Measurements from ENCODE around the gene HOMER2.

The HOMER2 gene

GRCh38 chr15:82809308-82810060 is 143.0 kb downstream of the HOMER2 start, which contains the start of gene WHAMM:
WHAMM (plus strand) TSS chr15:82809628; CDS start chr15:82809727, 99 bp downstream.
- DNase-seq (ENCODE audit: insufficient read length, low spot score), result peak; percentile 53
- FAIRE-seq, result no peak
- peak; percentile 7 for TF ChIP-seq CTCF (IDR thresholded peaks at IDR 0.05; ENCODE audit: insufficient read depth, missing control alignments)

- FAIRE-seq (no peak), DNase-seq (ENCODE audit: insufficient read length, low spot score) (no peak)
- no peak for TF ChIP-seq CTCF (IDR thresholded peaks at IDR 0.05; ENCODE audit: insufficient read depth, missing control alignments)
These were observed 143.9 kb downstream of the HOMER2 start for GRCh38 chr15:82808634-82809041.

DNA sequence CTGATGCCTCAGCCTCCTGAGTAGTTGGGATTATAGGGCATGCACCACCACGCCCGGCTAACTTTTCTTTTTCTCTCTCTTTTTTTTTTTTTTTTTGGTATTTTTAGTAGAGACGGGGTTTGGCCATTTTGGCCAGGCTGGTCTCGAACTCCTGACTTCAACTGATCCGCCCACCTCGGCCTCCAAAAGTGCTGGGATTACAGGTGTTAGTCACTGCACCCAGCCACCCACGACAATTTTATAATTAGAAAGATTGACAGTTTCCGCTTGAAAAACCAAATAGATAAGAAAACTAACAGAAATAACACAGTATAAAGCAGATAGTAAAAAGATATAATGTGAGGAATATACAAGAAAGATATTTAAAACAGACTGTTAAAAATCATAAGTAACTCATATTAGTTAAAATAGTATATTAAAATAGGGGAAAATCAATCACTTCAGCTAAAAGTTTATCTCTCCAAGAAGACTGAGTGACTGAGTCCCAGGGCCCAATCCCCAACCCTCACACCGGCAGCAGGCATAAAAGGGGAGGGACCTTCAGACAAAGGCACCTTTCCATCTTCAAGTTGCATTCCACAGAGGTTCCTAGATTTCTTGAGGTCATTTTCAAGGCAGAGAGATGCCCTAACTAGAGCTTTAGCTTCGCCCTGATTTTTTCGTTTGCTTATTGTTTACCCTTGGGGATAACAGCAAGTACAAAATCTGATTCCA is 144.4 kb downstream of the HOMER2 start:
- TF ChIP-seq CTCF (IDR thresholded peaks at IDR 0.05; ENCODE audit: insufficient read depth, missing control alignments), result no peak
- FAIRE-seq (no peak), DNase-seq (ENCODE audit: insufficient read length, low spot score) (no peak)

- FAIRE-seq (no peak), DNase-seq (ENCODE audit: insufficient read length, low spot score) (no peak)
- TF ChIP-seq CTCF (IDR thresholded peaks at IDR 0.05; ENCODE audit: insufficient read depth, missing control alignments), result no peak
These were observed 146.5 kb downstream of the HOMER2 start, which contains the start of gene FSD2 for GRCh38 chr15:82805994-82806406. FSD2 (minus strand) TSS chr15:82806069; CDS start chr15:82787390, 18,679 bp downstream.

GRCh38 chr15:82804575-82804949 is 148.0 kb downstream of the HOMER2 start:
- FAIRE-seq (no peak), DNase-seq (ENCODE audit: insufficient read length, low spot score) (no peak)
- no peak for TF ChIP-seq CTCF (IDR thresholded peaks at IDR 0.05; ENCODE audit: insufficient read depth, missing control alignments)

- DNase-seq (ENCODE audit: insufficient read length, low spot score), result no peak
- TF ChIP-seq CTCF (IDR thresholded peaks at IDR 0.05; ENCODE audit: insufficient read depth, missing control alignments), result no peak
- FAIRE-seq, result no peak
These were observed 148.5 kb downstream of the HOMER2 start for GRCh38 chr15:82803793-82804574.

Data from D721Med (cell line).